DND-41 (cell line): ENCODE data around the gene GALR3.

Experiments used
- EZH2 ChIP-seq: IDR thresholded peaks from 3 replicates; pipeline ENCODE4 v1.6.1; 2012; ENCODE audit warnings: borderline replicate concordance, low read depth, mild to moderate bottlenecking, moderate library complexity, low read length, inconsistent platforms; ENCODE audit not compliant: severe bottlenecking
- TF ChIP-seq, protein P1 (sequence below): IDR thresholded peaks from 2 replicates; pipeline ENCODE4 v1.5.1; 2012; ENCODE audit warnings: borderline replicate concordance, low read length, moderate library complexity, mild to moderate bottlenecking; ENCODE audit not compliant: poor library complexity, severe bottlenecking; ENCODE audit errors: extremely low read depth

DNA sequence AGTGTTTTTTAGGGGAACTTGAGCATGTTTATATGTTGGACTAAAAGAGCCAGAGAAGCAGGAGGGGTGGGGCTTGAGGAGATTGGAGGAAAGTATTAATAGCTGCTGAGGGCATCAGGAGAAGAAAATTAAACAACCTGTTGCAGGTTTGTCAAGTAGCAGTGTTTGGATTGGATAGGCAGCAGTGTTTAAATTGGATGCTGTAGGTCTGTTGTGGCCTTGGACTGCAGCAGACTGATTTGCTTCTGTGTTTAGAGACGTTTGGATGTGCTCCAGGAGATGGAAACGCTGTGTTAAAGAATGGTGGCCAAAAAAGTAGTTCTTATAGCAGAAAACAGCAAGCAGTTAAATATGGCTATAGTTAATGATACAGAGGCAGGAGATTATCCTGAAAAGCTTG, 31.8 kb downstream of the GALR3 start:
- TF ChIP-seq, protein P1, sequence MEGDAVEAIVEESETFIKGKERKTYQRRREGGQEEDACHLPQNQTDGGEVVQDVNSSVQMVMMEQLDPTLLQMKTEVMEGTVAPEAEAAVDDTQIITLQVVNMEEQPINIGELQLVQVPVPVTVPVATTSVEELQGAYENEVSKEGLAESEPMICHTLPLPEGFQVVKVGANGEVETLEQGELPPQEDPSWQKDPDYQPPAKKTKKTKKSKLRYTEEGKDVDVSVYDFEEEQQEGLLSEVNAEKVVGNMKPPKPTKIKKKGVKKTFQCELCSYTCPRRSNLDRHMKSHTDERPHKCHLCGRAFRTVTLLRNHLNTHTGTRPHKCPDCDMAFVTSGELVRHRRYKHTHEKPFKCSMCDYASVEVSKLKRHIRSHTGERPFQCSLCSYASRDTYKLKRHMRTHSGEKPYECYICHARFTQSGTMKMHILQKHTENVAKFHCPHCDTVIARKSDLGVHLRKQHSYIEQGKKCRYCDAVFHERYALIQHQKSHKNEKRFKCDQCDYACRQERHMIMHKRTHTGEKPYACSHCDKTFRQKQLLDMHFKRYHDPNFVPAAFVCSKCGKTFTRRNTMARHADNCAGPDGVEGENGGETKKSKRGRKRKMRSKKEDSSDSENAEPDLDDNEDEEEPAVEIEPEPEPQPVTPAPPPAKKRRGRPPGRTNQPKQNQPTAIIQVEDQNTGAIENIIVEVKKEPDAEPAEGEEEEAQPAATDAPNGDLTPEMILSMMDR: no peak
- TF ChIP-seq EZH2: no peak
